ENCODE results near the gene KRT6B.

- TF ChIP-seq EZH2phosphoT487 (IDR thresholded peaks at IDR 0.05; ENCODE audit: borderline replicate concordance) (no peak), CTCF (conservative IDR thresholded peaks at IDR 0.05; ENCODE audit: low read length) (no peak)
These were observed 37.0 kb downstream of the KRT6B start for GRCh38 chr12:52414936-52415335.
